HG02678 (cell line): ENCODE data around the gene MYL9.
"Not testable (repeated sequence)": the region's sequence is repeated elsewhere in the genome, so short reads cannot be mapped to it uniquely, and the experiment has no call there.

Experiments
- ATAC-seq: cut with Tn5 transposase; IDR thresholded peaks from one replicate; pipeline ENCODE4 v1.9.1; 2021; ENCODE audit warnings: mild to moderate bottlenecking, moderate library complexity; ENCODE audit not compliant: unreplicated experiment

MYL9 gene

GRCh38 chr20:36541227-36541767, at the start of gene MYL9:
TSS of gene MYL9 (plus strand) at chr20:36541519. CDS start at chr20:36544885, 3,366 bp downstream.
- ATAC-seq = no peak

GRCh38 chr20:36491901-36492617, 49.3 kb upstream of the MYL9 start:
- ATAC-seq = no peak

- no peak for ATAC-seq
These were observed 48.1 kb upstream of the MYL9 start for GRCh38 chr20:36493051-36493800.

GRCh38 chr20:36493801-36494114, 47.6 kb upstream of the MYL9 start:
- no peak for ATAC-seq

- no peak for ATAC-seq
These were observed 44.3 kb upstream of the MYL9 start for GRCh38 chr20:36496707-36497669.

- no peak for ATAC-seq
These were observed 43.5 kb upstream of the MYL9 start for GRCh38 chr20:36497856-36498255.

GRCh38 chr20:36498386-36499179, 42.7 kb upstream of the MYL9 start:
- no peak for ATAC-seq

- no peak for ATAC-seq
These were observed 42.1 kb upstream of the MYL9 start for GRCh38 chr20:36499211-36499610.

- no peak for ATAC-seq
These were observed 41.4 kb upstream of the MYL9 start for GRCh38 chr20:36499723-36500501.

GRCh38 chr20:36501367-36502006, 39.8 kb upstream of the MYL9 start:
- ATAC-seq = no peak

- no peak for ATAC-seq
These were observed 37.0 kb upstream of the MYL9 start for GRCh38 chr20:36504295-36504694.

- no peak for ATAC-seq
These were observed 35.1 kb upstream of the MYL9 start for GRCh38 chr20:36506253-36506652.

- ATAC-seq = no peak
These were observed 33.6 kb upstream of the MYL9 start for GRCh38 chr20:36507746-36508145.

GRCh38 chr20:36519012-36519719, 22.2 kb upstream of the MYL9 start:
- ATAC-seq = no peak

- ATAC-seq = no peak
These were observed 21.4 kb upstream of the MYL9 start for GRCh38 chr20:36519944-36520343.

GRCh38 chr20:36521526-36521925, 19.8 kb upstream of the MYL9 start:
- no peak for ATAC-seq

GRCh38 chr20:36522412-36522811, 18.9 kb upstream of the MYL9 start:
- ATAC-seq = not testable (repeated sequence)

- ATAC-seq = no peak
These were observed 18.0 kb upstream of the MYL9 start for GRCh38 chr20:36523341-36523740.
